AG09319 (cell line): ENCODE data around the gene FDX2.

Experiments
- DNase-seq: peaks from one replicate; pipeline ENCODE4 v3.0.0-alpha.2; 2010; ENCODE audit warnings: low read depth; ENCODE audit errors: extremely low read depth
- TF ChIP-seq, protein P1 (sequence below): IDR thresholded peaks from 2 replicates; pipeline ENCODE4 v1.5.1; 2011; ENCODE audit warnings: low read depth, mild to moderate bottlenecking, inconsistent platforms, low read length, moderate library complexity

The FDX2 gene

DNA sequence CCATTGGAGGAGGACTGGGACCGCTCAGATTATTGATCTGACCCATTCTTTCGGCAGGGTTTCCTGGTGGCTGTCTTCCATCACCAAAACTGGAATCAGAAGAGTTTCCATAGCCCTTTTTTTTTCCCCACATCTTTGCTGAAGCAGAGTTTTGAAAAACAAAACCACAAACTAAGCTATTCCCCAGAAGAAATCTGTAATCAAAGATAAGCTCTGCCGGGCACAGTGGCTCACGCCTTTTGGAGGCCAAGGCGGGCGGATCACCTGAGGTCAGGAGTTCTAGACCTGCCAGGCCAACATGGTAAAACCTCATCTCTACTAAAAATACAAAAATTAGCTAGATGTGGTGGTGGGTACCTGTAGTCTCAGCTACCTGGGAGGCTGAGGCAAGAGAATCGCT, 49.1 kb downstream of the FDX2 start:
- no peak for DNase-seq
- TF ChIP-seq, protein P1, sequence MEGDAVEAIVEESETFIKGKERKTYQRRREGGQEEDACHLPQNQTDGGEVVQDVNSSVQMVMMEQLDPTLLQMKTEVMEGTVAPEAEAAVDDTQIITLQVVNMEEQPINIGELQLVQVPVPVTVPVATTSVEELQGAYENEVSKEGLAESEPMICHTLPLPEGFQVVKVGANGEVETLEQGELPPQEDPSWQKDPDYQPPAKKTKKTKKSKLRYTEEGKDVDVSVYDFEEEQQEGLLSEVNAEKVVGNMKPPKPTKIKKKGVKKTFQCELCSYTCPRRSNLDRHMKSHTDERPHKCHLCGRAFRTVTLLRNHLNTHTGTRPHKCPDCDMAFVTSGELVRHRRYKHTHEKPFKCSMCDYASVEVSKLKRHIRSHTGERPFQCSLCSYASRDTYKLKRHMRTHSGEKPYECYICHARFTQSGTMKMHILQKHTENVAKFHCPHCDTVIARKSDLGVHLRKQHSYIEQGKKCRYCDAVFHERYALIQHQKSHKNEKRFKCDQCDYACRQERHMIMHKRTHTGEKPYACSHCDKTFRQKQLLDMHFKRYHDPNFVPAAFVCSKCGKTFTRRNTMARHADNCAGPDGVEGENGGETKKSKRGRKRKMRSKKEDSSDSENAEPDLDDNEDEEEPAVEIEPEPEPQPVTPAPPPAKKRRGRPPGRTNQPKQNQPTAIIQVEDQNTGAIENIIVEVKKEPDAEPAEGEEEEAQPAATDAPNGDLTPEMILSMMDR: no peak

DNA sequence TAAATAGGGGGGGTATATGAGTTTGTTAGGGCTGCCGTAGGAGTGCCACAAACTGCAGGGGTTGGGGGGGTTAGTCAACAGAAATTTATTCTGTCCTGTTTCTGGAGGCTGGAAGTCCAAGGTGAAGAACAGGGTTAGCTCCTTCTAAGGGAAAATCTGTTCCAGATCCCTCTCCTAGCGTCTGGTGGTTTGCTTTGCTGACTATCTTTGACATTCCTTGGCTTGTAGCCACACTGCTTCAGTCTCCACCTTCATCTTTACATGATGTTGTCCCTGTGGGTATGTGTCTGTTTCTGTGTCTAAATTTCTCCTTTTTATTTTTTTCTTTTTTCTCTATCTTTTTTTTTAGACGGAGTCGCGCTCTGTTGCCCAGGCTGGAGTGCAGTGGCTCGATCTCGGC, 53.0 kb downstream of the FDX2 start:
- DNase-seq: no peak
- TF ChIP-seq, protein P1: no peak

DNA sequence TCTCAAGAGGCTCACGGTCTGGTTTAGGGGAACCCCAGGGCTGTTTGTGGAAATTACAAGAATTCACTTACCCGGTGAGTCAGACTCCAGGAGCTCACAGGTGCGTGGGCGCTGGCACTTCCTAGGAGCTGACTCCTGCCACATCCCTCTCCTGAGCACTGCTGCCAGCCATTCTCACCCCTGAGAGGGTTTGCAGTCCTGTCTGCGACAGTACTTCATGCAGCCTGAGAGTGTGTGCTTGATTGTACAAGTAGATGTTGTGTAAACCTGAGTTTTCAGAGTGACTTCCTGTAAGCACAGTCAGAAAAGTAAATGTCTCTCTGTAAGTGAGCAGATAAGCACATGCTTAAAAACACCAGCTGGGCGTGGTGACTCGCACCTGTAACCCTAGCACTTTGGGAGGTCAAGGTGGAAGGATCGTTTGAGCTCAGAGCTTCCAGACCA, 55.7 kb downstream of the FDX2 start:
- DNase-seq: no peak
- TF ChIP-seq, protein P1: no peak
